ACC112 (cell line): Measurements from ENCODE around the gene EEIG1.

Source experiments
- H2AFZ ChIP-seq: fragments of 200-600 bp; sonication (generic); one replicate; pipeline ENCODE4 v1.6.0; 2017; ENCODE audit warnings: antibody characterized with exemption, low read length; ENCODE audit not compliant: unreplicated experiment
- H3K27ac ChIP-seq: fragments of 200-600 bp; sonication (generic); 2 replicates; pipeline ENCODE4 v1.5.1; 2014; ENCODE audit warnings: low read depth, mild to moderate bottlenecking, antibody characterized with exemption, low read length, moderate library complexity
- H3K27me3 ChIP-seq: fragments of 200-600 bp; sonication (generic); 2 replicates; pipeline ENCODE4 v1.6.1; 2014; ENCODE audit warnings: mild to moderate bottlenecking, antibody characterized with exemption, low read length, moderate library complexity, mixed read lengths; ENCODE audit not compliant: insufficient read depth
- H3K36me3 ChIP-seq: fragments of 200-600 bp; sonication (generic); 2 replicates; pipeline ENCODE4 v1.6.1; 2016; ENCODE audit warnings: mild to moderate bottlenecking, antibody characterized with exemption, low read length, moderate library complexity, mixed read lengths; ENCODE audit not compliant: insufficient read depth
- H3K4me1 ChIP-seq: fragments of 200-600 bp; sonication (generic); one replicate; pipeline ENCODE4 v1.6.1; 2016; ENCODE audit warnings: low read length, mixed read lengths; ENCODE audit not compliant: insufficient read depth, unreplicated experiment, control insufficient read depth
- H3K4me3 ChIP-seq: fragments of 200-600 bp; sonication (generic); 2 replicates; pipeline ENCODE4 v1.5.1; 2014; ENCODE audit warnings: mild to moderate bottlenecking, low read depth, low read length
- H3K79me2 ChIP-seq: fragments of 200-600 bp; sonication (generic); one replicate; pipeline ENCODE4 v1.6.0; 2016; ENCODE audit warnings: low read length; ENCODE audit not compliant: control insufficient read depth, unreplicated experiment, insufficient read depth

Gene EEIG1

DNA sequence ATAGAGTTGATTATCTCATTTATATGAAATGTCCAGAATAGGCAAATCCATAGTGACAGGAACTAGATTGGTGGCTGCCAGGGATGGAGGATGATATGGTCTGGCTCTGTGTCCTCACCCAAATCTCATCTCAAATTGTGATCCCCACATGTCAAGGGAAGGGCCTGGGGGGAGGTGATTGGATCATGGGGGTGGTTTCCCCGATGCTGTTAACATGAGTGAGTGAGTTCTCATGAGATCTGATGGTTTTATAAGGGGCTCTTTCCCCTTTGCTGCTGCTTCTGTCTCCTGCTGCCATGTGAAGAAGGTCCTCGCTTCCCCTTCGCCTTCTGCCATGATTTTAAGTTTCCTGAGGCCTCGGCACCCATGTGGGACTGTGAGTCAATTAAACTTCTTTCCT is 21.4 kb downstream of the EEIG1 start:
- Histone ChIP-seq H3K79me2 (peaks cover 4% of the 10 kb centered on the region), H2AFZ (no peak overlapping the region), H3K36me3 (no peaks in the 10 kb centered on the region), H3K27ac (no peak overlapping the region), H3K4me3 (no peak overlapping the region), H3K27me3 (no peaks in the 10 kb centered on the region), H3K4me1 (peaks cover 27% of the 10 kb centered on the region)

DNA sequence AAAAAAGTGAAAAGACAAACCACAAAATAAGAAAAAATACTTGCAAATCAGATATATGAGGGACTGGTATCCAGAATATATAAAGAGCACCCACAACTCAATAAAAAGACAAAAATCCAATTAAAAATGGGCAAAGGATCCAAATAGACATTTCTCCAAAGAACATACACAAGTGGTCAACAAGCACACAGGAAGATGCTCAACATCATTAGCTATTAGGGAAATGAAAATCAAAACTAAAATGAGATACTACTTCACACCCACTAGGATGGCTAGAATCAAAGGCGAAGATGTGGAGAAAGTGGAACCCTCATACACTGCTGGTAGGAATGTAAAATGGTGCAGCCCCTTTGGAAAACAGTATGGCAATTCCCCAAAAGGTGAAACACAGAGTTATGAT is 22.1 kb downstream of the EEIG1 start:
- Histone ChIP-seq H3K27me3 (no peaks in the 10 kb centered on the region), H3K27ac (no peak overlapping the region), H3K79me2 (no peaks in the 10 kb centered on the region), H3K4me1 (peaks cover 27% of the 10 kb centered on the region), H3K4me3 (no peak overlapping the region), H3K36me3 (no peaks in the 10 kb centered on the region), H2AFZ (no peak overlapping the region)

DNA sequence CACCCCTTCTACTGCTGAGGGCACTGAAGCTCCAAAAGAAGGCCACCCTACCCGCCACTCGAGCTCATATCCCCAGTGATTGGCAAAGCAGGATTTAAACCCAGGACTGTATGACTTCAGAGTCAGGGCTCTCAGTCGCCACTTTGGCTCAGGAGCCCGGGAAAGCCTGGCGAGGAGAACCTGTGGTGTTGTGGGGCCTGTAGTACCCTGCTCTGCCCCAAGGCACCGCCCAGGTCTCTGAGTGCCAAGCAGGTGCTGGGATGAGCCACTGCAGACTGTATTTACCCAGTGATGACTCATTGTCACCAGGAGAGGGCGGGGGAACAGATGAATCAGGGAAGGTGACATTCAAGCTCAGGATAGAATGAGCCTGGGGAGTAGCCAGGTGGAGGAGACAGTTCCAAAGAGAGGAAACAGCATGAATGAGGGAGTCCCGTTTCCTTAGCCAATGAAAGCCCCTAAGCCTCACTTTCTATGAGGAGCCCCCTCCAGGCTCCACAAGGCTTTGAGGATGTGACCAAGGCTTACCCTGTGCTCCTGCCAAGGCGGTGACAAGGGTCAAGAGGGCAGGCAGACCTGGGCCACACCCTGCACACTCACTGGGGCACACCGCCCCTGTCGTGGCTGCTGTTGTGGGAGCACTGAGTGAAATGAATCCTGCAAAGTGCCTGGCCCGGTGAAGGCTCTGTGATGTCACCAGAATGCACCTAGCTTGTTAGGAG is 25.3 kb downstream of the EEIG1 start:
- no peak overlapping the region for H3K27ac ChIP-seq
- no peak overlapping the region for H3K4me3 ChIP-seq
- no peaks in the 10 kb centered on the region for H3K79me2 ChIP-seq
- peaks cover 16% of the 10 kb centered on the region for H3K4me1 ChIP-seq
- no peaks in the 10 kb centered on the region for H3K27me3 ChIP-seq
- no peaks in the 10 kb centered on the region for H3K36me3 ChIP-seq
- no peak overlapping the region for H2AFZ ChIP-seq

DNA sequence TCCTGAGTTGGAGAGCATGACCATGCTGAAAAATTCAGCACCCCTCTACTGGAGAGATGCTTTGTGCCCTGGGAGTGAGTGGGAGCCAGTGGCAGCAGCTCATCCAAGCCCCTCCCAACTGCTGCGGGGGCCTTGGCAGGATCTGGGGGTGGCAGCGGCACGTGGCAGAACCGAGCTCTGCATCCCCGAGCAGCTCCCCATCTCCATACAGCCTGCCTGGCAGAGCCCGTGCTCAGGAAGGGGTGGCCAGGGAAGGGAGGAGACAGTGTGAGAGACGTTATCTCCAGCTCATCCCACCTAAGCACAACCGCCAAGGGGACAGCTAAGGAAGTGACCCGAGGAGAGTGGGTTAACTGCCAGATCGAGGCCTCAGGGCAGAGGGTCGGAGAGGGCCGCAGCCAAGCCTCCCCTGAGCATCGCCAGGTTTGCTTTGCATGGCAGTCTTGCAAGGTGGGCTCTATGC is 25.9 kb downstream of the EEIG1 start:
- H3K79me2 ChIP-seq = no peaks in the 10 kb centered on the region

DNA sequence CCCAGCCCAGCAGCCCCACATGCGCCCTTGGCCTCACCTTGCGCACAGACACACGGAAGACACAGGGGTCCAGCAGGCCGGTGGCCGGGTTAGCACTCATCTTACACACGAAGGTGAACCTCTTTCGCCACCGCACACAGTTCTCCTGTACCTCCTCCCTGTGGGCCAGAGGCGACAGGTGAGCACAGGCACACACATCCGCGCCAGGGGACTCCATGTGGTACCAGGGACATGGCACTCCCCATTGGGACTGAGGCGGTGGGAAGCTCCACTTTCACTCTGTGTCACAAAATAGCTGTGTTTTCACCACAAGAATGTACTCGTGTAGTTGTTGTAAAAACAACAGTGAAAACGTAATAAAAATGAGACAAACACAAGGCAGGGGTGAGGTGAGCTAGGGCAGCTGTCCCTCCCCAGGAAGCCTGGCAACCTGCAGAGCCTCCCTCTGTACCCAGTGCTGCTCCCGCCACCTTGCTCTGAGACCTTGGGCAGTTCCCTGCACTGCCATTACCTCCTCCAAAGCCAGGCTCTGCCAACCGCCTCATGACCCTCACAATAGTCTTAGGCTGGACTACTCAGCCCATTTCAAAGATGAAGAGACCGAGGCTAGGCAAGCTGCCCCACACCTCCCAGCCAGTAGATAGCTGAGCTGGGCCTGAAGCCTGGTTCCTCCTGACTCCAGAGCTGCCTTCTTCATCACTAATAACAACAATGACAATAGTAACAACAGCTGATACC is 26.9 kb downstream of the EEIG1 start:
- no peaks in the 10 kb centered on the region for H3K27me3 ChIP-seq
- no peak overlapping the region for H3K27ac ChIP-seq
- H3K4me1 ChIP-seq = peaks cover 16% of the 10 kb centered on the region
- H3K79me2 ChIP-seq = no peaks in the 10 kb centered on the region
- no peaks in the 10 kb centered on the region for H3K36me3 ChIP-seq
- H3K4me3 ChIP-seq = no peak overlapping the region
- H2AFZ ChIP-seq = no peak overlapping the region

More for the DNA sequence above, 25.9 kb downstream of the EEIG1 start:
- H3K27ac ChIP-seq = no peak overlapping the region
- H3K4me3 ChIP-seq = no peak overlapping the region
- no peaks in the 10 kb centered on the region for H3K27me3 ChIP-seq
- H3K36me3 ChIP-seq = no peaks in the 10 kb centered on the region
- H3K4me1 ChIP-seq = peaks cover 16% of the 10 kb centered on the region
- H2AFZ ChIP-seq = no peak overlapping the region

DNA sequence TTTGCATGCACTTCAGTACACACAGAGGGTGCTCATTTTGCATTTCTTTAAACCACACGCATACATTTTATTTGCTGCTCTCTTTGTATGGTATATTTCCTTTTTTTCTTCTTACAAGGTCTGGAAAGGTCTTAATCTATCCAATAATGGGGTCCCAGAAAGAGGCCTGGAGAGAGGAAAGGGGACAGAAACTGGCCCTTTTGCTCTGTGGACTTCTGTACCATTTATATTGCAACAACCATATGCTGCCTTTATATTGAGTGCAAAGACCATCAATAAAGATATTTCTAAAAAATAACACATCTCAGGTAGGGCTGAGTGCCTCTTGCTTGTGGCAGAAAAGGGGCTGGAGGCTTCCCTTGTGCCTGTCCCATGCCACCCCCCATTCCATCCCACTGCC is 27.6 kb downstream of the EEIG1 start:
- H3K79me2 ChIP-seq = no peaks in the 10 kb centered on the region
- no peak overlapping the region for H3K4me3 ChIP-seq
- H3K4me1 ChIP-seq = peaks cover 16% of the 10 kb centered on the region
- H2AFZ ChIP-seq = no peak overlapping the region
- H3K27me3 ChIP-seq = no peaks in the 10 kb centered on the region
- H3K36me3 ChIP-seq = no peaks in the 10 kb centered on the region
- H3K27ac ChIP-seq = no peak overlapping the region

DNA sequence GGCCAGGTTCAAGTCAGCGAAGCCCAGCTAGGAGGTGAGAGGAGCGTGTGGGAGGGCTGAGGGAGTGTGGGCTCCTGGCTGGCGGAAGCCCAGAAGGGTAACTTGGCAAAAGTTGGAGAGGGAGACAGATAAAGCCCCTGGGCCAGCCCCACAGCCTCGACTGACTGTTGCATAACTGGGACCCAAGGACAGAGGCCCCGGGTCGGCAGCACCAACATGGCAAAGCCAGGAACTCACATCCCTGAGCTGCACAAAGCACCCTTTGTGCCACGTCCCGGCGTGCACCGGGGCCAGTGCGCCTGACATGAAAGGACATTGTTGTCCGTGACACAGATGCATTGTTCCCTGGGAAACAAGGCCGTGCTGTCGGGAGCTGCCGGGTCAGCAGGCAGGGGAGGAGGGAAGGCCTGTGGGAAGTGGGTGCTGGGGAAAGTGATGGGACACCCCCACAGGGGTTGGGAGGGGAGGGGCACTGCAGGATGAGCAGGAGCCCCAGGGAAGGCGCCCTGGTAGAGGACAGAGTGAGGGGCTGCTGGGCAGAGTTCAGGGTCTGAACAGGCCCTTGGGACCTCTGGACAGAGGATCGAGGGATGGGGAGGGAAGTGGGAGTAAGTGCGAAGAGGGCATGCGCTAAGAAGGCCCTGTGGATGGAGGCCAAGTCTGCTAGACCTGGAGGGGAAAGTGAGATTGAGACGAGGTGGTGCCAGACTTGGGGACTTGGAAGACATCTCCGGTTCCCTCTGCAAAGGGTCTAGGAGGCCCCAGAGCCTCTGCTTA is 30.1 kb downstream of the EEIG1 start:
- no peaks in the 10 kb centered on the region for H3K79me2 ChIP-seq
- no peaks in the 10 kb centered on the region for H3K27me3 ChIP-seq
- H2AFZ ChIP-seq = no peak overlapping the region
- no peaks in the 10 kb centered on the region for H3K36me3 ChIP-seq
- no peak overlapping the region for H3K27ac ChIP-seq
- no peak overlapping the region for H3K4me3 ChIP-seq
- H3K4me1 ChIP-seq = peaks cover 13% of the 10 kb centered on the region

DNA sequence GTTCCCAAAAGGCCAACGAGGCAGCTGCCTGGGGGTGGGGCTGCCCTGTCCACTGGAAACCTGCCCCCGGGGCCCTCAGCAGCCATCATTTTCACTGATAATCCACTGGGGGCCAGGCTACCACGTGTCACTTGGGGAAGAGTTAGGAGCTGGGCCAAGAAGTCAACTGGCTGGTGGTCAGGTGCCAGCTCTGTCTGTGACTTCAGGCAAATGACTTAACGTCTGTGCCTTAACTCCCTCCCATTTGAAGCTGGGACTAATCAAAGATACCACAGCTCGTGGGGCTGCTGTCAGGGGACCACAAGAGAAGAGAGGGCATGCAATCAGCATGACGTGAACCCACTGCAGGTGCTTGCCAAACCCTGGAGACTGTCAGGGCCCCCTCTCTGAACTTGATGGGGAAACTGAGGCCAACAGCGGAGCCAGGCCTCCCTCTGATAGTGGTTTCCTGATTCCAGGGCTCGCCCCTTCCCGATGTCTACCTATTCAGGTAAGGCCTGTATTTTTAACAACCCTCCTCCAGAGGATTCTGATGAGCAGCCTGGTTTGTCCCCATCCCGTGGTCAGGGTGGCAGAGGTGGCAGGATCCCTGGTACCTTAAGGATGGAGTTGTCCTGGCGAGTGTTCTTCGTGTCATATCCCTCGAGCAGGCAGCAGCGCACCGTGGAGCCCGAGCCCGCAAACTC is 30.8 kb downstream of the EEIG1 start:
- no peaks in the 10 kb centered on the region for H3K27me3 ChIP-seq
- no peaks in the 10 kb centered on the region for H3K36me3 ChIP-seq
- H3K79me2 ChIP-seq = no peaks in the 10 kb centered on the region
- no peak overlapping the region for H3K4me3 ChIP-seq
- H3K27ac ChIP-seq = no peak overlapping the region
- peaks cover 5% of the 10 kb centered on the region for H3K4me1 ChIP-seq
- H2AFZ ChIP-seq = no peak overlapping the region

DNA sequence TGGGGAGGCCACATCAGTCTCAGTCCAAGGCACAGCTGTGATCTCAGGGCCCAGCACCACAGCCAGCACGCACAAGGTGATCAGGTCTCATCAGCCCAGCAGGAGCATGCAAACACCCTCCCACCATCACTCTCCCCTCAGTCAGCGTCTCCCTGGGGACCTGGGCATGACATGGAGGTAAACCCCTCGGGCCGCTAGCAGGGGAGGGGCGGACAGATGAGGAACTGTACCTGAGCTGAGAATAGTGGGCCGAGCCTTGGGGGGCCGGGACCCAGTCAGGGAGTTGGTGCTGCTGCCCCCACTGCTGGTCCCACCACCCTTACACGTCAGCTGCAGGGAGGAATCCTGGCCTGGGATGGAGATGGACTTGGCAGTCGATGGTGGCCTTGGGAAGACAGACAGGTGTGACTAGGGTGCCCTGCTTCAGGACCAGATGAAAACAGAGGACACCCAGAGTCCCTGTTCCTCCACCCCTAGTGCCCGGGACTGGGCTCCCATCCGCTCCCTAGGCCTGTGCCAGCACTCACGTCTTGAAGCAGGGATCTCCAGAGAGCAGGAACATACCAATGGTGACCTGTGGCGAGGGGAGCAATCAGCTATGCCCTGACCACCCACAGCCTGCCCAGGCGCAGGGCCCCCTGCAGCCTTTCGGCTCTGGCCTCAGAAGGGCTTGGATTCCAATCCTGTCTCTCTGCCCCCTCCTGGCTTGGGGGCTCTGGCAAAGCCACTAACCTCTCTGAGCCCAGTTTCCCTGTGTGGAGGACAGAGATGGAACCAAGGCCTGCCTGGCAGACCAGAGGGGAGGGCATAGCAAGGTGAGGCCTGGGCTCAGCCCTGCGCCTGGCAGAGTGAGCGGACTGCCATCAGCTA is 32.7 kb downstream of the EEIG1 start:
- peaks cover 4% of the 10 kb centered on the region for H3K4me1 ChIP-seq
- H3K27me3 ChIP-seq = no peaks in the 10 kb centered on the region
- no peak overlapping the region for H2AFZ ChIP-seq
- H3K27ac ChIP-seq = no peak overlapping the region
- H3K36me3 ChIP-seq = no peaks in the 10 kb centered on the region
- no peaks in the 10 kb centered on the region for H3K79me2 ChIP-seq
- H3K4me3 ChIP-seq = no peak overlapping the region
